Upper lobe of right lung (tissue), 1 donor: ENCODE data around the gene GCFC2. TPM values are rescaled to one million over a fixed set of nuclear protein-coding genes. Genes with fewer than 3 reads are reported as not detected.
A peak's percentile ranks its signal among the peaks of the same experiment; 100 is the strongest.

Source experiments
- ATAC-seq: fragments of 200-7000 bp; cut with Tn5 transposase; one replicate; pipeline ENCODE4 v1.9.1; 2020; ENCODE audit warnings: mild to moderate bottlenecking, moderate library complexity
- DNase-seq: peaks from one replicate; pipeline ENCODE4 v3.0.0-alpha.2; 2020
- H3K27ac ChIP-seq: fragments of 200-600 bp; one replicate; pipeline ENCODE4 v1.8.0; 2022
- H3K27me3 ChIP-seq: fragments of 200-600 bp; one replicate; pipeline ENCODE4 v1.8.0; 2022; ENCODE audit warnings: mild to moderate bottlenecking
- H3K36me3 ChIP-seq: fragments of 200-600 bp; one replicate; pipeline ENCODE4 v1.8.0; 2022
- H3K4me1 ChIP-seq: fragments of 200-600 bp; one replicate; pipeline ENCODE4 v1.8.0; 2022
- H3K4me3 ChIP-seq: fragments of 200-600 bp; one replicate; pipeline ENCODE4 v1.8.0; 2022; ENCODE audit warnings: mild to moderate bottlenecking
- H3K9me3 ChIP-seq: fragments of 200-600 bp; one replicate; pipeline ENCODE4 v1.8.0; 2022
- CTCF ChIP-seq: fragments of 200-600 bp; IDR thresholded peaks from one replicate; pipeline ENCODE4 v1.8.0; 2022; ENCODE audit warnings: antibody characterized with exemption
- intact Hi-C: fragments of 100-400 bp; cut with DNase I; formaldehyde crosslinking; loops from one replicate; pipeline ENCODE4 v1.11.0; 2022
- total RNA-seq: library from RNA; stranded (reverse); fragmentation: NEBNext Ultra II Directional; extraction: Animal tissue kit (Norgen Biotek cat#: 25700); gene quantifications from one replicate; pipeline ENCODE4 v1.2.1, GENCODE V29; 2021
- donor health status: DM: no; HTN: yes; CAD: no; lungs with severe emphysema.

The GCFC2 gene
- total RNA-seq, 1 donor from 2014 or later, result 19.5 TPM

- DNase-seq, result peak; percentile 88
- H3K36me3 ChIP-seq, result peaks cover 27% of the 10 kb centered on the region
- peak; percentile 10 for TF ChIP-seq CTCF
- peaks cover 11% of the 10 kb centered on the region for H3K4me1 ChIP-seq
- intact Hi-C loops, result no loop called here
- H3K4me3 ChIP-seq, result peak within 1 kb of the TSS; percentile 77
- peak within 1 kb of the TSS; percentile 82 for H3K27ac ChIP-seq
- no peaks in the 10 kb centered on the region for H3K9me3 ChIP-seq
- no peaks in the 10 kb centered on the region for H3K27me3 ChIP-seq
- ATAC-seq, result peak; percentile 99
Observed at GRCh38 chr2:75646583-75647425, 63.9 kb downstream of the GCFC2 start, which contains the start of gene MRPL19. Gene MRPL19 (plus strand): TSS chr2:75646783. CDS start chr2:75646808, 25 bp downstream.

DNA sequence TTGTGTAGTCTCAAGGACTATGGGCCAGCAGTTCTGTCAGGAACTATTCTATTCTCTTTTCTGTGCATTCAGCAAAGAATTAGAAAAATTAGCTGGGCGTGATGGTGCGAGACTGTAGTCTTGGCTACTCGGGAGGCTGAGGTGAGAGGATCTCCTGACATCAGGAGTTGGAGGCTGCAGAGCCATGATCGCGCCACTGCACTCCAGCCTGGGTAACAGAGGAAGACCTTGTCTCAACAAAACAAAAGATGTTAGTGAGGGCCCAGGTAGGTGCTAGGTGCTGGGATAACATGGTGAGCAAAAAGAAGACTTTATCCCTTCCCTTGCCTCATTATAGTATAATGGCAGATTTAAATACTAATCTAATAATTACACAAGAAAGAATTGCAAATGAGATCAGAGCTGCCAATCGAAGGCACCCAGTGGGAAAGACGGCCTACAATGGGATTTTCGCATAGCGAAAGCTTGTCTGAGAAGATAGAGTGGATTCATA is 64.6 kb downstream of the GCFC2 start:
- Histone ChIP-seq H3K36me3 (peaks cover 20% of the 10 kb centered on the region), H3K4me1 (peaks cover 18% of the 10 kb centered on the region), H3K27me3 (no peaks in the 10 kb centered on the region), H3K9me3 (no peaks in the 10 kb centered on the region), H3K27ac (peak overlapping the region; percentile 82), H3K4me3 (peak overlapping the region; percentile 77)
- TF ChIP-seq CTCF, result no peak
- ATAC-seq (no peak), DNase-seq (no peak)
- intact Hi-C loops, result no loop called here

- H3K27ac ChIP-seq, result no peak overlapping the region
- H3K9me3 ChIP-seq, result no peaks in the 10 kb centered on the region
- intact Hi-C loops, result no loop called here
- H3K4me3 ChIP-seq, result no peak overlapping the region
- ATAC-seq (no peak), DNase-seq (no peak)
- no peaks in the 10 kb centered on the region for H3K27me3 ChIP-seq
- H3K4me1 ChIP-seq, result peaks cover 22% of the 10 kb centered on the region
- no peak for TF ChIP-seq CTCF
- H3K36me3 ChIP-seq, result peaks cover 15% of the 10 kb centered on the region
Observed at GRCh38 chr2:75645643-75646042, 65.1 kb downstream of the GCFC2 start.

- Histone ChIP-seq H3K36me3 (peaks cover under 1% of the 10 kb centered on the region), H3K27me3 (no peaks in the 10 kb centered on the region), H3K4me1 (peaks cover 23% of the 10 kb centered on the region), H3K4me3 (no peak overlapping the region), H3K9me3 (no peaks in the 10 kb centered on the region), H3K27ac (no peak overlapping the region)
- no peak for TF ChIP-seq CTCF
- DNase-seq (no peak), ATAC-seq (no peak)
- intact Hi-C loops, result no loop called here
Observed at GRCh38 chr2:75643980-75644379, 66.7 kb downstream of the GCFC2 start.

DNA sequence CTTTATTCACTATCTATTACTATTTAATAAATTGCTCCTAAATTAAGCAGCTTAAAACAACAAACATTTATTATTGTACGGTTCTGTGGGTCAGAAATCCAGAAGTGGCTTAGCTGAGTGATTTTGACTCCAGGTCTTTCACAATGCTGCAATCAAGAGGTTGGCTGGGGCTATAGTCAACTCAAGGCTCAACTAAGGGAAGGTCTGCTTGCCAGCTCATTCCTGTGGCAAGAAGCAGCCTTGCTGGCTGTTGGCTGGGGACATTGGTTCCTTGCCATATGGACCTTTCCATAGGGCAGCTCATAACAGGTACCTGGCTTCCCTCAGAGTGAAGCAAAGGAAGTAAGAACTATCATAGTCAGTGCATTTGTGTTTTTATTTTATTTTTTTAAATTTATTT is 69.1 kb downstream of the GCFC2 start:
- H3K4me1 ChIP-seq, result peaks cover 12% of the 10 kb centered on the region
- no peaks in the 10 kb centered on the region for H3K27me3 ChIP-seq
- peak; percentile 62 for ATAC-seq
- no peaks in the 10 kb centered on the region for H3K9me3 ChIP-seq
- no peak overlapping the region for H3K4me3 ChIP-seq
- H3K27ac ChIP-seq, result no peak overlapping the region
- intact Hi-C loops, result no loop called here
- DNase-seq, result no peak
- no peaks in the 10 kb centered on the region for H3K36me3 ChIP-seq
- no peak for TF ChIP-seq CTCF
